GM19455 (cell line): Measurements from ENCODE around the gene C13orf46.

Experiments
- ATAC-seq: cut with Tn5 transposase; IDR thresholded peaks from one replicate; pipeline ENCODE4 v1.9.1; 2021; ENCODE audit not compliant: unreplicated experiment

Gene C13orf46

DNA sequence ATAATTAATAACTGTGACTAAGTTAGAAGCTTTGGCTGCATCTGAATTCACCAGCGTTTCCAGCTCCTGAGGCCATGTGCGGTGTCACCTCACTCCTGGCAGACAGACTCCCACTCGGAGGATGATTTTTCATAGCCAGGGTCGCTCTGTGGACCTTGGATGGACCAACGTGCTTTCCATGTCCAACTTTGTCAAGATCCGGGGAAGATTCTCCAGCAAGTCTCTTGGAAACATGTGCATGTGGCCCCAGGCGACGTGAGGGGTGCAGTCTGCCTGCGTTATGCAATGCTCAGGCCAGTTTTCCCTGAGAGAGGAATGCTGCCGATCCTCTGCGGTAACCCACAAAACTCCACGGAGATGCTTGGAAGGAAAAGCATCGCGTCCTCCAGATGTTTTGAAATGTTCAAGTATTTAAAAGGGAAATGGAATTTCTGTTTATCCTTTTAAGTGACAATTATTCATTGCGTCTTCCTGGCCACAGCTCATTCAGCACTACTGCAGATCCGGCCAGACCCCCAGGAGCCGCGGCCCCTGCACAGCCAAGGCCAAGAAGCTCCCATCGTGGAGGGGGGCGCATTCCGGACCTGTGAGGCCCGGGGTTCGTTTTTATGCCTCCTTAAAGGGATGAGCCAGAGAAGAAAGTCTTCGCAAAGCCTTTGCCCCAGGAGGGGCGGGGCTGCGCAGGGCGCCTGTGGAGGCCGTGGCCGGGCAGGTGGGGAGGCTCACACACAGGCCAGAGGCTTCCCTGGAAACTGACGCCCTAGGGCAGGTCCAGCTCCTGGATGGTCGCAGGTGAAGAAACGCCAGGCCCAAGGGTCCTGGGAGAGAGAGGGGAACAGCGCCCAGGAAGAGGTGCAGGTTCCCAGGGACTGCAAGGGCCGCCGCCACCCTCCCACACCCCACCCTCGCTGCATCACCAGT, 46.0 kb downstream of the C13orf46 start:
- ATAC-seq, result no peak

- no peak for ATAC-seq
Observed at GRCh38 chr13:113926951-113927660, 46.8 kb downstream of the C13orf46 start.

- no peak for ATAC-seq
Observed at GRCh38 chr13:113926301-113926761, 47.5 kb downstream of the C13orf46 start.

GRCh38 chr13:113924184-113924901, 49.5 kb downstream of the C13orf46 start:
- ATAC-seq, result no peak

GRCh38 chr13:113923376-113924063, 50.4 kb downstream of the C13orf46 start:
- ATAC-seq, result no peak

DNA sequence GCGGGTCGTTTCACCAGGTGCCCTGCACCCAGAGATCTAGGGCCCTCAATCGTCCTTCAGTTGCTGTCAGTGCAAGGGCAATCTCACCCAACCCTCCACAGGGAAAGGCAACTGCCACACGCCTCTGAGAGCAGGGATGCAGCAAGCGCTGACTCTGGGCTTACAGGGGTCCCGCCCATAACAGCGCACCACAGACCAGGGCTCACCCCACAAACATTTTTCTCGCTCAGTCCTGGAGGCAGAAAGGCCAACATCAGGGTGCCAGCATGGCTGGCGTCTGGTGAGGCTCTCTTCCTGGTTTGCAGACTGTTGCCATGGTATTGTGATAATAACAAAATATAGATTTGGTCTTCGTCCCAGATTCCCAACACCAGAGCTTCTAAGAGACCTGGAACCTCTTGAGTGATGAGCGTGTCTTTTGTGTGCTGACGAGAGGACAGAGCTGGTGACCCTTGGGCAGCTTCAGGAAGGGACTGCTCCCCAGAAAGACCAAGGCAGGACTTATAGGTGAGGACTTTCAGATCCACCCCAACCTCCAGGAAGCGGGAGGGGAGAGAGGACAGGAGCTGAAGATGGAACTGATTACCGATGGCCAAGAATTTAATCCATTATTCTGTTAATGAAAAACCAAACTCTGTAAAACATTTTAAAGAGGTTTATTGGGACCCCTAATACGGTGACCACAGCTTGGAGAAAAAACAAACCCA, 51.3 kb downstream of the C13orf46 start:
- no peak for ATAC-seq

- no peak for ATAC-seq
Observed at GRCh38 chr13:113921763-113922162, 52.1 kb downstream of the C13orf46 start.

DNA sequence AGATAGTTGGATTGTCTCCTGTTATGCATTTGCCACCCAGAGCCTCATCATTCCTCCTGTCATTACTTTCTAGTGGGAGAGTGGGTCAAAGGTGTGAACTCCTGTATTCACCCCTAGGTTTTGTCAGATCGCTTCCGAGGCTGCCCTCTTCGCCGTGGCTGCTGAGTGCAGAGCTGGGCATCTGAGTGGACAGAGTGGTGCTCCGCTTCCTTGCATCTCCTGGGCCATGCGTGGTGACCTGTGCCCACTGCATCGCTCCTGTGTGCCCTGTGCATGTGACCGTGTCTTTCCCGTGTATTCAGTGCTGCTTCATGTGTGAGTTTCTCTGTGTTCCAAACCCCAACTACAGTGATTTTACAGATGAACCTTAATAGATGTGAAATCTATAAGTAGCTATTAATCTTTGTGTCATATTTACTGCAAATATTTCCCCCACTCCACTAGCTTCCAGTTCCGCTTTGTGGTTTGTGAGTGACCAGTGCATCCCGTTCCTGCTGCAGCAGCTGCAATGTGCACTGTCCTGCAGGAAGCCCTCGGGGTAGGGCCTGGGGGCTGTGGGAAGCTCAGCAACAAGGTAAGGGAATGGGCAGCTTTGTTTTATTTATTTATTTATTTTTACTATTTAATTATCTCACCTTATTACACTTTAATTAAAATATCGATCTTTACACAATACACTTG, 53.1 kb downstream of the C13orf46 start:
- ATAC-seq, result no peak

DNA sequence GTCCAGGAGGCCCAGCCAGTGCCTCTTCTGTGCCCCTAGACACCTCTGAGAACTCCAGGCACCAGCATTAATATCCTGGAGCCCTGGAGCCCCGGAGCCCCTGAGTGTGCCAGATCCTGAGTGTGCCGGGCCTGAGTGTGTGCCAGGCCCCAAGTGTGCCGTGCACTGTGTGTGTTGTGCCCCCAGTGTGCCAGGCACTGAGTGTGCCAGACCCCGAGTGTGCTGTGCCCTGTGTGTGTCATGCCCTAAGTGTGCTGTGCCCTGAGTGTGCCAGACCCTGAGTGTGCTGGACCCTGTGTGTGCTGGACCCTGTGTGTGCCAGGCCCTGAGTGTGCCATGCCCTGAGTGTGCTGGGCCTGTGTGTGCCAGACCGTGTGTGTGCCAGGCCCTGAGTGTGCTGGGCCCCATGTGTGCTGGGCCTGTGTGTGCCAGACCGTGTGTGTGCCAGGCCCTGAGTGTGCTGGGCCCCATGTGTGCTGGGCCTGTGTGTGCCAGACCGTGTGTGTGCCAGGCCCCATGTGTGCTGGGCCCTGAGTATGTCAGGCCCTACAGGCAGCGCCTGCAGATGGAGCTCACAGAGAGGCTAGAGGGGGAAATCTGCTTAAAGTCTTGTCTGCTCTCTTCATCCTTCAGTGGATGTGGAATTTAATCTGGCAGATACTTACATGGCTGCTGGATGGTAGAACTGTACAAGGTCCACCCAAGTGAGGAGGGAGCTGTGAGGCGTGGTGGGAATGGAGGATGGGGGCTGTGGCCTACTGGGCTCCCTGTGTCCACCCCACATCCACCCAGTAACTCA, 53.9 kb downstream of the C13orf46 start:
- ATAC-seq, result no peak

- no peak for ATAC-seq
Observed at GRCh38 chr13:113918981-113919701, 54.7 kb downstream of the C13orf46 start.

DNA sequence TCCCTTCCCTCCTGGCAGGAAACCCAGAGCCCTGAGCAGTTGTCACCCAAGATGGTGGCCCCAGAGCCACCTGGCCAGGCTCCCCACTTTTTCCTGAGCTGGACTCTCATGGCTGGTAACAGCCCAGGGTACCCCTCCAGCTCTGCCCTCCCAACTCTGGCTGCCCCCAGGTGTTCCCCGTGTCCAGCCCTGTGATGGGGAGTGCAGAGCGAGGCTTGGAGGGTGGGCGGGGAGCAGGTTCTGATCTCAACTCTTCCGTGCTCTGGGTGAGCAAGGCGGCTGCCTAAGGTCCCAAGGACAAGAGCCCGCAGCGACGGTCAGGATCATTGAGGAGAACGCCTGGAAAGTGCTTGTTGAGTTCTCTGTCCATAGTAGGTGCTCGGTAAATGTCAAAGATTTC, 55.3 kb downstream of the C13orf46 start:
- ATAC-seq, result no peak

GRCh38 chr13:113917594-113918371, 56.1 kb downstream of the C13orf46 start:
- ATAC-seq, result no peak

- ATAC-seq, result no peak
Observed at GRCh38 chr13:113917096-113917495, 56.8 kb downstream of the C13orf46 start.

- no peak for ATAC-seq
Observed at GRCh38 chr13:113916330-113916815, 57.5 kb downstream of the C13orf46 start.

- no peak for ATAC-seq
Observed at GRCh38 chr13:113915786-113916329, 58.0 kb downstream of the C13orf46 start.

DNA sequence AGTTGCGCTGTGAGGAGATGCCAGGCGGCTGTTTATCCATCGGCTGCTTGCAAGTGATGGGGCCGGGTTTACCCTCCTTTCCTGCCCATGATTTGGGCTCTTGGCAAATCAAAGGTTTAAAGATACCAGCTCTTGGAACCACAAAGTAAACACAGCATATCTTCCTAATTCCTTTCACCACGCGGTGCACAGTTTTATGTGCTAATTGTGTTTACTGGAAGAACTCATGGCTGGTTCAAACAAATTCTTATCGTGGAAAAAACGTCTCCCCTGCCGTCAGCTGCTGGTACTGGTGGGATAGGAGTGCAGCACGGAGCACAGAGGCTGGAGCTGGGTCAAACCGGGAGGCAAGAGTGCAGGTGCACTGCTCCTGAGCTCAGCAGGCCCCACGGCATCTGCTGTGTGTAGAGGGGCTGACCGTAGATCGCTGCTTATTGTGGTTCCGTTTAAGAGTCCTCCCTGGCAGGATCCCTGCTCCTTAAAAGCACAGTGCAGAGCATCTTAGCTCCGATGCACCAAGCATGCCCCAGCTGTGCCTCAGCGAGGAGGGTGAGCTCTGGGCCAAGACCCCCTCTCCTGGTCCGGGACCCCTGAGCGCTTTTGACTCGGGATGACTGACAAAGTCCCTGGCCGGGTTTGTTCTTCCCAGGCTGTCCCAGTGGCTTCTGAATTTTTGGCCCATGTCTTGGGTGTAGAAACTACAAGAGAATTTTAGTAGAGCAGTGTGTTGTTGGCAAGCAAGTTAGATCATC, 58.7 kb downstream of the C13orf46 start:
- ATAC-seq, result no peak
